ENCODE results near the gene MDFI.

- TF ChIP-seq CTCF (IDR thresholded peaks at IDR 0.05) (no peak), POLR2A (IDR thresholded peaks at IDR 0.05) (no peak), POLR2AphosphoS5 (IDR thresholded peaks at IDR 0.05) (no peak)
Observed at GRCh38 chr6:41621802-41622201, 16.5 kb upstream of the MDFI start.
